Stimulated activated CD4-positive, alpha-beta T cell treated with anti-CD3 and anti-CD28 coated beads, TNF-alpha, amount 100 ng/mL, for 1 hour (primary cell): ENCODE data around the gene HOXD4.

ENCODE experiments used
- DNase-seq, 3 donors: peaks; one replicate each; pipeline ENCODE4 v3.0.0-alpha.2; 2020; ENCODE audit warnings: low read depth in 3 of 3, low spot score in 1 of 3

The HOXD4 gene

GRCh38 chr2:176170602-176171305, 19.4 kb downstream of the HOXD4 start:
- no peak for DNase-seq

- DNase-seq = no peak
Observed at GRCh38 chr2:176171351-176172006, 20.1 kb downstream of the HOXD4 start.

GRCh38 chr2:176172007-176172894, 20.9 kb downstream of the HOXD4 start:
- DNase-seq = no peak

GRCh38 chr2:176172895-176173566, 21.7 kb downstream of the HOXD4 start:
- DNase-seq = no peak

GRCh38 chr2:176173567-176174381, 22.4 kb downstream of the HOXD4 start:
- no peak for DNase-seq

- no peak for DNase-seq
Observed at GRCh38 chr2:176174382-176174823, 23.1 kb downstream of the HOXD4 start.

- no peak for DNase-seq
Observed at GRCh38 chr2:176174824-176175708, 23.7 kb downstream of the HOXD4 start.

- no peak for DNase-seq
Observed at GRCh38 chr2:176175709-176176607, 24.6 kb downstream of the HOXD4 start.

GRCh38 chr2:176177580-176178037, 26.3 kb downstream of the HOXD4 start:
- DNase-seq = no peak

- DNase-seq = no peak
Observed at GRCh38 chr2:176178038-176178756, 26.8 kb downstream of the HOXD4 start.

- DNase-seq = no peak
Observed at GRCh38 chr2:176178757-176179295, 27.5 kb downstream of the HOXD4 start.

GRCh38 chr2:176181551-176181950, 30.2 kb downstream of the HOXD4 start:
- DNase-seq = no peak

GRCh38 chr2:176182671-176183070, 31.3 kb downstream of the HOXD4 start:
- no peak for DNase-seq

GRCh38 chr2:176184749-176185148, 33.4 kb downstream of the HOXD4 start:
- DNase-seq = no peak

GRCh38 chr2:176186024-176186423, 34.7 kb downstream of the HOXD4 start:
- DNase-seq = no peak

- DNase-seq = no peak
Observed at GRCh38 chr2:176187200-176187898, 36.0 kb downstream of the HOXD4 start.
